Neural progenitor cell (in vitro differentiated cells): ENCODE results near the gene SLC7A9. TPM values are rescaled to one million over a fixed set of nuclear protein-coding genes. Genes with fewer than 3 reads are reported as not detected.
"Not testable (repeated sequence)": the region's sequence is repeated elsewhere in the genome, so short reads cannot be mapped to it uniquely, and the experiment has no call there.

Source experiments
- DNase-seq: peaks from one replicate; pipeline ENCODE4 v3.0.0-alpha.2; 2016; ENCODE audit warnings: low spot score
- H2AFZ ChIP-seq: fragments of 200-600 bp; sonication (generic); replicated peaks from 2 replicates; pipeline ENCODE4 v1.6.1; 2016; ENCODE audit warnings: antibody characterized with exemption
- H3F3A ChIP-seq: fragments of 200-600 bp; sonication (generic); 2 replicates; pipeline ENCODE4 v1.6.1; 2016; ENCODE audit warnings: antibody characterized with exemption, low read depth
- H3K27ac ChIP-seq: fragments of 200-600 bp; sonication (generic); 2 replicates; pipeline ENCODE4 v1.5.1; 2016; ENCODE audit warnings: mild to moderate bottlenecking
- H3K27me3 ChIP-seq: fragments of 200-600 bp; sonication (generic); 2 replicates; pipeline ENCODE4 v1.6.1; 2016; ENCODE audit warnings: mild to moderate bottlenecking, moderate library complexity
- H3K36me3 ChIP-seq: fragments of 200-600 bp; sonication (generic); 2 replicates; pipeline ENCODE4 v1.5.1; 2016
- H3K4me1 ChIP-seq: fragments of 200-600 bp; sonication (generic); 2 replicates; pipeline ENCODE4 v1.6.1; 2016; ENCODE audit warnings: mixed run types
- H3K4me2 ChIP-seq: fragments of 200-600 bp; sonication (generic); 2 replicates; pipeline ENCODE4 v1.6.1; 2016
- H3K4me3 ChIP-seq: fragments of 200-600 bp; sonication (generic); 2 replicates; pipeline ENCODE4 v1.5.1; 2016
- H3K79me2 ChIP-seq: fragments of 200-600 bp; sonication (generic); 2 replicates; pipeline ENCODE4 v1.6.1; 2016; ENCODE audit warnings: low read depth
- H3K9ac ChIP-seq: fragments of 200-600 bp; sonication (generic); 2 replicates; pipeline ENCODE4 v1.6.1; 2016
- H3K9me3 ChIP-seq: fragments of 200-600 bp; sonication (generic); 2 replicates; pipeline ENCODE4 v1.5.1; 2016; ENCODE audit warnings: low read depth
- H4K20me1 ChIP-seq: fragments of 200-600 bp; sonication (generic); 2 replicates; pipeline ENCODE4 v1.6.1; 2016; ENCODE audit warnings: low read depth
- H3K27ac Mint-ChIP-seq: 3 replicates; pipeline ENCODE4 v1.8.0; 2021; ENCODE audit warnings: mixed read lengths
- H3K27me3 Mint-ChIP-seq: 2 replicates; pipeline ENCODE4 v1.8.0; 2022; ENCODE audit warnings: low read depth, mild to moderate bottlenecking, inconsistent platforms, moderate library complexity, mixed read lengths; ENCODE audit not compliant: insufficient read depth
- H3K36me3 Mint-ChIP-seq: 3 replicates; pipeline ENCODE4 v1.8.0; 2021; ENCODE audit warnings: mixed read lengths
- H3K4me1 Mint-ChIP-seq: 3 replicates; pipeline ENCODE4 v1.8.0; 2021; ENCODE audit warnings: mixed read lengths
- H3K4me3 Mint-ChIP-seq: 3 replicates; pipeline ENCODE4 v1.8.0; 2021; ENCODE audit warnings: mild to moderate bottlenecking, moderate library complexity, mixed read lengths
- H3K9me3 Mint-ChIP-seq: 3 replicates; pipeline ENCODE4 v1.8.0; 2020; ENCODE audit warnings: mixed read lengths
- CTCF ChIP-seq: fragments of 200-600 bp; sonication (generic); IDR thresholded peaks from 2 replicates; pipeline ENCODE4 v1.5.1; 2017; ENCODE audit warnings: antibody characterized with exemption, mild to moderate bottlenecking
- EZH2 ChIP-seq: fragments of 200-600 bp; sonication (generic); IDR thresholded peaks from 2 replicates; pipeline ENCODE4 v1.6.1; 2017; ENCODE audit warnings: antibody characterized with exemption, mild to moderate bottlenecking, moderate library complexity
- EZH2phosphoT487 ChIP-seq: fragments of 200-600 bp; sonication (generic); IDR thresholded peaks from 2 replicates; pipeline ENCODE4 v1.6.1; 2017; ENCODE audit warnings: antibody characterized with exemption
- total RNA-seq: library from RNA; depleted of rRNA; stranded (reverse); fragments of >200 nt; gene quantifications from 2 replicates; pipeline ENCODE4 v1.2.3, GENCODE V29; 2015; ENCODE audit warnings: low replicate concordance

SLC7A9 gene
- total RNA-seq, 1 donor from 2014 or later = not detected

GRCh38 chr19:32858559-32858958 lies 11.0 kb downstream of the SLC7A9 start:
- no peak overlapping the region for H3K4me2 ChIP-seq
- H3K4me1 Mint-ChIP-seq = no peaks in the 10 kb centered on the region
- H3K4me3 Mint-ChIP-seq = no peak overlapping the region
- H3F3A ChIP-seq = no peaks in the 10 kb centered on the region
- H3K36me3 Mint-ChIP-seq = no peaks in the 10 kb centered on the region
- no peak for DNase-seq
- no peak overlapping the region for H3K27ac Mint-ChIP-seq
- no peaks in the 10 kb centered on the region for H3K27me3 Mint-ChIP-seq
- no peak overlapping the region for H3K4me3 ChIP-seq
- no peak for TF ChIP-seq CTCF
- no peak for TF ChIP-seq EZH2
- no peaks in the 10 kb centered on the region for H3K79me2 ChIP-seq
- H2AFZ ChIP-seq = no peak overlapping the region
- no peaks in the 10 kb centered on the region for H3K27me3 ChIP-seq
- no peaks in the 10 kb centered on the region for H3K9me3 Mint-ChIP-seq
- H3K9ac ChIP-seq = no peak overlapping the region
- H3K27ac ChIP-seq = no peak overlapping the region
- no peaks in the 10 kb centered on the region for H3K9me3 ChIP-seq
- no peaks in the 10 kb centered on the region for H3K4me1 ChIP-seq
- H4K20me1 ChIP-seq = no peaks in the 10 kb centered on the region
- no peaks in the 10 kb centered on the region for H3K36me3 ChIP-seq

- H3K4me3 Mint-ChIP-seq = no peak overlapping the region
- no peak overlapping the region for H2AFZ ChIP-seq
- TF ChIP-seq EZH2 (no peak), EZH2phosphoT487 (no peak), CTCF (no peak)
- H3K4me2 ChIP-seq = no peak overlapping the region
- H3K27me3 ChIP-seq = no peaks in the 10 kb centered on the region
- H3K4me1 Mint-ChIP-seq = no peaks in the 10 kb centered on the region
- no peaks in the 10 kb centered on the region for H3K36me3 ChIP-seq
- no peak overlapping the region for H3K9ac ChIP-seq
- no peaks in the 10 kb centered on the region for H3K9me3 Mint-ChIP-seq
- no peaks in the 10 kb centered on the region for H3K27me3 Mint-ChIP-seq
- no peak overlapping the region for H3K27ac Mint-ChIP-seq
- H3K4me3 ChIP-seq = no peak overlapping the region
- H3F3A ChIP-seq = no peaks in the 10 kb centered on the region
- DNase-seq = no peak
- H3K9me3 ChIP-seq = no peaks in the 10 kb centered on the region
- H3K79me2 ChIP-seq = no peaks in the 10 kb centered on the region
- no peaks in the 10 kb centered on the region for H3K36me3 Mint-ChIP-seq
- H3K27ac ChIP-seq = no peak overlapping the region
- H4K20me1 ChIP-seq = no peaks in the 10 kb centered on the region
- no peaks in the 10 kb centered on the region for H3K4me1 ChIP-seq
Measured at GRCh38 chr19:32858155-32858554, 11.4 kb downstream of the SLC7A9 start.

DNA sequence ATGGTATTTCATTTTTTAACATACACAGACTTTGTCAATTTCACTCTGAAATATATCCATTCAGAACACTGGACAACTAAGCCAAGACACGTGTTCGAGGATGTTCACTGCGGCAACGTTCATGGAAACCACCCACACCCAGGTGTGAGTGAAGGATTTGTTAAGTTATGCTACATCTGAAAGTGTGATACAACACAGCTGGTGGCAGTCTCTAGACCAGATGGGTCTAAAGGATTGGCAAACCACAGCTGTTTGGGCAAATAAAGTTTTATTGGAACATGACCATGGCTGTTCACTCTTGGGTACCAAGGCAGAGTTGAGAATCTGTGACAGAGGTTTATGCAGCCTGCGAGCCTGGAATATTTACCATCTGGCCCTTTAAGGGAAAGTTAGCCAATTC lies 12.0 kb downstream of the SLC7A9 start:
- DNase-seq = no peak
- Histone ChIP-seq H3K9ac (no peak overlapping the region), H3K27ac (no peak overlapping the region), H3K27me3 (no peaks in the 10 kb centered on the region), H2AFZ (no peak overlapping the region), H3K4me2 (no peak overlapping the region), H3K9me3 (no peaks in the 10 kb centered on the region), H3K4me1 (no peaks in the 10 kb centered on the region), H3K4me3 (no peak overlapping the region), H3F3A (no peaks in the 10 kb centered on the region), H3K79me2 (no peaks in the 10 kb centered on the region), H4K20me1 (no peaks in the 10 kb centered on the region), H3K36me3 (no peaks in the 10 kb centered on the region)
- Mint-ChIP-seq H3K4me3 (no peak overlapping the region), H3K27me3 (no peaks in the 10 kb centered on the region), H3K9me3 (no peaks in the 10 kb centered on the region), H3K4me1 (no peaks in the 10 kb centered on the region), H3K36me3 (no peaks in the 10 kb centered on the region), H3K27ac (no peak overlapping the region)
- TF ChIP-seq EZH2phosphoT487 = no peak
- TF ChIP-seq EZH2 = no peak
- no peak for TF ChIP-seq CTCF

DNA sequence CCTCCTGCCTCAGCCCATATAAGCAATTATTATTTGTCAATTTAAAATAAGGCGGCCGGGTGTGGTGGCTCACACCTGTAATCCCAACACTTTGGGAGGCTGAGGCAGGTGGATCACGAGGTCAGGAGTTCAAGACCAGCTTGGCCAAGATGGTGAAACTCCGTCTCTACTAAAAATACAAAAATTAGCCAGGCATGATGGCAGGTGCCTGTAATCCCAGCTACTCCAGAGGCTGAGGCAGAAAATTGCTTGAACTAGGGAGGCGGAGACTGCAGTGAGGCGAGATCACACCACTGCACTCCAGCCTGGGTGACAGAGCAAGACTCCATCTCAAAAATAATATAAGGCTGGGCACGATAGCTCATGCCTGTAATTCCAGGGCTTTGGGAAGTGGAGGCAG lies 12.7 kb downstream of the SLC7A9 start:
- not testable (repeated sequence) for H3K36me3 ChIP-seq, H3K4me2 ChIP-seq, H3F3A ChIP-seq, H3K27ac Mint-ChIP-seq, H3K4me3 Mint-ChIP-seq, H3K79me2 ChIP-seq, H3K4me3 ChIP-seq, H2AFZ ChIP-seq, H3K9me3 ChIP-seq, H3K27me3 ChIP-seq, H3K4me1 ChIP-seq, H3K4me1 Mint-ChIP-seq, H4K20me1 ChIP-seq, H3K9ac ChIP-seq, H3K27me3 Mint-ChIP-seq, H3K36me3 Mint-ChIP-seq, DNase-seq, H3K9me3 Mint-ChIP-seq, H3K27ac ChIP-seq
